Progenitor cell of endocrine pancreas (in vitro differentiated cells): ENCODE results near the gene NR0B1. TPM values are rescaled to one million over a fixed set of nuclear protein-coding genes. Genes with fewer than 3 reads are reported as not detected.

Experiments used
- DNase-seq: peaks from one replicate; pipeline ENCODE4 v3.0.0; 2021; ENCODE audit warnings: low spot score; ENCODE audit not compliant: unreplicated experiment
- H3K27ac Mint-ChIP-seq: 2 replicates; pipeline ENCODE4 v1.8.0; 2021; ENCODE audit warnings: mild to moderate bottlenecking, moderate library complexity, mixed read lengths
- H3K27me3 Mint-ChIP-seq: 2 replicates; pipeline ENCODE4 v1.8.0; 2021; ENCODE audit warnings: mixed read lengths
- H3K36me3 Mint-ChIP-seq: 2 replicates; pipeline ENCODE4 v1.8.0; 2022; ENCODE audit warnings: mixed read lengths; ENCODE audit not compliant: insufficient read depth
- H3K4me1 Mint-ChIP-seq: 2 replicates; pipeline ENCODE4 v1.8.0; 2021; ENCODE audit warnings: low read depth, mixed read lengths
- H3K4me3 Mint-ChIP-seq: 2 replicates; pipeline ENCODE4 v1.8.0; 2021; ENCODE audit warnings: low read depth, mild to moderate bottlenecking, moderate library complexity, mixed read lengths
- H3K9me3 Mint-ChIP-seq: 2 replicates; pipeline ENCODE4 v1.8.0; 2021; ENCODE audit warnings: low read depth, mixed read lengths
- CTCF ChIP-seq: fragments of 200-600 bp; sonication (generic); IDR thresholded peaks from one replicate; pipeline ENCODE4 v1.5.0; 2021; ENCODE audit warnings: antibody characterized with exemption, mild to moderate bottlenecking; ENCODE audit not compliant: unreplicated experiment
- long read RNA-seq: library from polyadenylated mRNA; unstranded; transcript quantifications from one replicate; pipeline ENCODE4 v2.0.0, GENCODE V29; 2020
- total RNA-seq: library from RNA; stranded (reverse); gene quantifications from 2 replicates; pipeline ENCODE4 v1.2.1, GENCODE V29; 2021

NR0B1 gene
- 0.86 and 1.2 TPM in 2 replicates for total RNA-seq
- long read RNA-seq, partial matches to known transcripts, result 0 of 2 reads
- long read RNA-seq, other reads (novel, unspliced or antisense), result 0 of 2 reads

- DNase-seq, result no peak
- Mint-ChIP-seq H3K27me3 (peaks cover 38% of the 10 kb centered on the region), H3K36me3 (no peaks in the 10 kb centered on the region), H3K4me3 (peak within 1 kb of the TSS; percentile 60), H3K27ac (no peak within 1 kb of the TSS), H3K4me1 (peaks cover 21% of the 10 kb centered on the region), H3K9me3 (no peaks in the 10 kb centered on the region)
- no peak for TF ChIP-seq CTCF
Observed at GRCh38 chrX:30309139-30309571, at the start of gene NR0B1. NR0B1 (minus strand) TSS chrX:30309390; CDS start chrX:30309363, 27 bp downstream.

- H3K4me3 Mint-ChIP-seq, result no peak overlapping the region
- H3K27me3 Mint-ChIP-seq, result no peaks in the 10 kb centered on the region
- H3K9me3 Mint-ChIP-seq, result peaks cover 23% of the 10 kb centered on the region
- peaks cover 1% of the 10 kb centered on the region for H3K4me1 Mint-ChIP-seq
- H3K27ac Mint-ChIP-seq, result no peak overlapping the region
- TF ChIP-seq CTCF, result no peak
- peaks cover 2% of the 10 kb centered on the region for H3K36me3 Mint-ChIP-seq
- DNase-seq, result no peak
Observed at GRCh38 chrX:30349946-30350345, 40.8 kb upstream of the NR0B1 start.

- peak; percentile 32 for TF ChIP-seq CTCF
- Mint-ChIP-seq H3K9me3 (peaks cover 6% of the 10 kb centered on the region), H3K27me3 (no peaks in the 10 kb centered on the region), H3K36me3 (no peaks in the 10 kb centered on the region), H3K4me3 (no peak overlapping the region), H3K4me1 (peaks cover 4% of the 10 kb centered on the region), H3K27ac (no peak overlapping the region)
- no peak for DNase-seq
Observed at GRCh38 chrX:30343206-30343605, 34.0 kb upstream of the NR0B1 start.

- no peak for TF ChIP-seq CTCF
- no peak overlapping the region for H3K27ac Mint-ChIP-seq
- H3K27me3 Mint-ChIP-seq, result no peaks in the 10 kb centered on the region
- H3K36me3 Mint-ChIP-seq, result no peaks in the 10 kb centered on the region
- DNase-seq, result no peak
- peaks cover 4% of the 10 kb centered on the region for H3K4me1 Mint-ChIP-seq
- peaks cover 9% of the 10 kb centered on the region for H3K9me3 Mint-ChIP-seq
- no peak overlapping the region for H3K4me3 Mint-ChIP-seq
Observed at GRCh38 chrX:30340753-30341152, 31.6 kb upstream of the NR0B1 start.

- no peaks in the 10 kb centered on the region for H3K4me1 Mint-ChIP-seq
- TF ChIP-seq CTCF, result peak; percentile 19
Observed at GRCh38 chrX:30327762-30328161, 18.6 kb upstream of the NR0B1 start.

More at GRCh38 chrX:30327762-30328161, 18.6 kb upstream of the NR0B1 start:
- Mint-ChIP-seq H3K27ac (no peak overlapping the region), H3K36me3 (no peaks in the 10 kb centered on the region), H3K27me3 (no peaks in the 10 kb centered on the region), H3K4me3 (no peak overlapping the region), H3K9me3 (peaks cover 4% of the 10 kb centered on the region)
- DNase-seq, result no peak
